HCT116 (cell line): ENCODE measurements around the gene HPCAL1.

Experiments
- EZH2phosphoT487 ChIP-seq: fragments of 200-600 bp; IDR thresholded peaks from 2 replicates; pipeline ENCODE4 v1.6.1; 2018; ENCODE audit warnings: antibody characterized with exemption, borderline replicate concordance
- YY1 ChIP-seq: IDR thresholded peaks from 2 replicates; pipeline ENCODE4 v1.6.1; 2011; ENCODE audit warnings: low read length, low read depth, moderate library complexity, mild to moderate bottlenecking; ENCODE audit not compliant: insufficient replicate concordance; ENCODE audit errors: extremely low read depth
- ZFX ChIP-seq: fragments of 450-650 bp; IDR thresholded peaks from 2 replicates; pipeline ENCODE4 v1.6.1; 2017
- TF ChIP-seq, protein P1 (sequence below): IDR thresholded peaks from 2 replicates; pipeline ENCODE4 v1.6.1; 2011; ENCODE audit warnings: mild to moderate bottlenecking, low read length, moderate library complexity; ENCODE audit not compliant: insufficient replicate concordance; ENCODE audit errors: extremely low read depth
- TF ChIP-seq, protein P2 (sequence below): IDR thresholded peaks from 2 replicates; pipeline ENCODE4 v1.6.1; 2012
- TF ChIP-seq, protein P3 (sequence below), 3 experiments: fragments of 200-600 bp in 1 of 3; sonication (generic) in 1 of 3; IDR thresholded peaks in 2 of 3; conservative IDR thresholded peaks in 1 of 3; 2 replicates each; pipeline ENCODE4 v1.5.1; 2012 to 2017; ENCODE audit warnings: low read depth in 2 of 3, low read length in 2 of 3, antibody characterized with exemption in 1 of 3, borderline replicate concordance in 1 of 3, control low read depth in 1 of 3, mild to moderate bottlenecking in 1 of 3, mixed read lengths in 1 of 3, mixed run types in 1 of 3, moderate library complexity in 1 of 3; ENCODE audit not compliant: insufficient read depth in 1 of 3
- TF ChIP-seq, protein P4 (sequence below): IDR thresholded peaks from 2 replicates; pipeline ENCODE4 v1.6.1; 2012

DNA sequence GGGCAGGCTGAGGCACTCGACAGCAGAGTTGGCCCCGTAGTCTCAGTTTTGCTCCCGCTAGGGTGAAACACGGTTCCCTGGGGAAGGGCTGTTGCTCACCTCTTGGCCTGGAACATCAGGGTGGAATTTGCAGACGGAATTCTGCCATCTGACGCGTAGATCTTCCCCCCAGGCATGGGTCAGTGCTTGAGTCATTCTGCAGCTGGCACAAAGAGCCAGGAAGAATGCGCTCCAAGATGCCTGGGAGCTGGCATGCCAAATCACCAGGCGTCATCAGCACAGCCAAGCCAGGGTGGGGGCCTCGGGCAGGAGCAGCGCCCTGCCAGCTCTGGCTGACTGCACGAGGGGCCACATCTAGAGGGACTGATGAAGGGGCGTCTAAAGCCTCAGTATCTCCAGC lies 102.7 kb downstream of the HPCAL1 start:
- TF ChIP-seq, protein P1, sequence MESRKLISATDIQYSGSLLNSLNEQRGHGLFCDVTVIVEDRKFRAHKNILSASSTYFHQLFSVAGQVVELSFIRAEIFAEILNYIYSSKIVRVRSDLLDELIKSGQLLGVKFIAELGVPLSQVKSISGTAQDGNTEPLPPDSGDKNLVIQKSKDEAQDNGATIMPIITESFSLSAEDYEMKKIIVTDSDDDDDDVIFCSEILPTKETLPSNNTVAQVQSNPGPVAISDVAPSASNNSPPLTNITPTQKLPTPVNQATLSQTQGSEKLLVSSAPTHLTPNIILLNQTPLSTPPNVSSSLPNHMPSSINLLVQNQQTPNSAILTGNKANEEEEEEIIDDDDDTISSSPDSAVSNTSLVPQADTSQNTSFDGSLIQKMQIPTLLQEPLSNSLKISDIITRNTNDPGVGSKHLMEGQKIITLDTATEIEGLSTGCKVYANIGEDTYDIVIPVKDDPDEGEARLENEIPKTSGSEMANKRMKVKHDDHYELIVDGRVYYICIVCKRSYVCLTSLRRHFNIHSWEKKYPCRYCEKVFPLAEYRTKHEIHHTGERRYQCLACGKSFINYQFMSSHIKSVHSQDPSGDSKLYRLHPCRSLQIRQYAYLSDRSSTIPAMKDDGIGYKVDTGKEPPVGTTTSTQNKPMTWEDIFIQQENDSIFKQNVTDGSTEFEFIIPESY: no peak
- TF ChIP-seq, protein P2, sequence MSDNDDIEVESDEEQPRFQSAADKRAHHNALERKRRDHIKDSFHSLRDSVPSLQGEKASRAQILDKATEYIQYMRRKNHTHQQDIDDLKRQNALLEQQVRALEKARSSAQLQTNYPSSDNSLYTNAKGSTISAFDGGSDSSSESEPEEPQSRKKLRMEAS: no peak
- no peak for TF ChIP-seq YY1
- no peak for TF ChIP-seq ZFX
- TF ChIP-seq, protein P3, sequence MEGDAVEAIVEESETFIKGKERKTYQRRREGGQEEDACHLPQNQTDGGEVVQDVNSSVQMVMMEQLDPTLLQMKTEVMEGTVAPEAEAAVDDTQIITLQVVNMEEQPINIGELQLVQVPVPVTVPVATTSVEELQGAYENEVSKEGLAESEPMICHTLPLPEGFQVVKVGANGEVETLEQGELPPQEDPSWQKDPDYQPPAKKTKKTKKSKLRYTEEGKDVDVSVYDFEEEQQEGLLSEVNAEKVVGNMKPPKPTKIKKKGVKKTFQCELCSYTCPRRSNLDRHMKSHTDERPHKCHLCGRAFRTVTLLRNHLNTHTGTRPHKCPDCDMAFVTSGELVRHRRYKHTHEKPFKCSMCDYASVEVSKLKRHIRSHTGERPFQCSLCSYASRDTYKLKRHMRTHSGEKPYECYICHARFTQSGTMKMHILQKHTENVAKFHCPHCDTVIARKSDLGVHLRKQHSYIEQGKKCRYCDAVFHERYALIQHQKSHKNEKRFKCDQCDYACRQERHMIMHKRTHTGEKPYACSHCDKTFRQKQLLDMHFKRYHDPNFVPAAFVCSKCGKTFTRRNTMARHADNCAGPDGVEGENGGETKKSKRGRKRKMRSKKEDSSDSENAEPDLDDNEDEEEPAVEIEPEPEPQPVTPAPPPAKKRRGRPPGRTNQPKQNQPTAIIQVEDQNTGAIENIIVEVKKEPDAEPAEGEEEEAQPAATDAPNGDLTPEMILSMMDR (IDR thresholded peaks at IDR 0.05 in 2 of 3, conservative IDR thresholded peaks at IDR 0.05 in 1 of 3; ENCODE audit: borderline replicate concordance in 1 of 3, insufficient read depth in 1 of 3, low read depth in 2 of 3, low read length in 2 of 3): no peak
- no peak for TF ChIP-seq EZH2phosphoT487
- TF ChIP-seq, protein P4, sequence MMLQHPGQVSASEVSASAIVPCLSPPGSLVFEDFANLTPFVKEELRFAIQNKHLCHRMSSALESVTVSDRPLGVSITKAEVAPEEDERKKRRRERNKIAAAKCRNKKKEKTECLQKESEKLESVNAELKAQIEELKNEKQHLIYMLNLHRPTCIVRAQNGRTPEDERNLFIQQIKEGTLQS: no peak
